SKM-1 treated with dmso at 0.1 percent for 144 hours (cell line): Measurements from ENCODE around the gene ZCCHC17.
"Not testable (repeated sequence)": the region's sequence is repeated elsewhere in the genome, so short reads cannot be mapped to it uniquely, and the experiment has no call there.

Experiments used
- DNase-seq: peaks from one replicate; lab custom pipeline; 2025; ENCODE audit not compliant: unreplicated experiment; lab: John Stamatoyannopoulos, UW

Gene ZCCHC17

DNA sequence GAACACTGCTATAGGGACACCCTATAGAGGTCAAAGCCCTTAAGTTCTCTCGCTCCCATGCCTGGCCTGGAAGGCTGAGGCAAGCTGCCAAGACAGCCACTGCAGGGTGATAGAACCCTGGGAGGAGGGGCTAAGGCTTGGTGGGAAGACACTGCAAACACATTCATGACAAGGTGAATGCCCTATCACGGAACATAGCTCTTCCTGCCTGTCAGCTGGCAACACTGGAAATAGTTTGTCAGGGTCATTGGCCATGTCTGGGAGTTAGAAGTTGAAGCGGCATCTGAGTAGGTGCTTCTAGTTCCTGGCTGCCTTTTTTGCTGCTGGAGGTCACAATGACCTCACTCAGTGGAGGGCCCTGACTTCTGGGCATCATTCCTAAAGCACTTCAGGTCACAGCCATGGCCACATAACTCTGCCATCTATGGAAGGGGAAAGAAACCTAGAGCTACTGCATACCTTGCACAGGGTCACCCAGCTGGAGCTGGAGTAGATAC lies 71.8 kb downstream of the ZCCHC17 start:
- DNase-seq, result no peak

DNA sequence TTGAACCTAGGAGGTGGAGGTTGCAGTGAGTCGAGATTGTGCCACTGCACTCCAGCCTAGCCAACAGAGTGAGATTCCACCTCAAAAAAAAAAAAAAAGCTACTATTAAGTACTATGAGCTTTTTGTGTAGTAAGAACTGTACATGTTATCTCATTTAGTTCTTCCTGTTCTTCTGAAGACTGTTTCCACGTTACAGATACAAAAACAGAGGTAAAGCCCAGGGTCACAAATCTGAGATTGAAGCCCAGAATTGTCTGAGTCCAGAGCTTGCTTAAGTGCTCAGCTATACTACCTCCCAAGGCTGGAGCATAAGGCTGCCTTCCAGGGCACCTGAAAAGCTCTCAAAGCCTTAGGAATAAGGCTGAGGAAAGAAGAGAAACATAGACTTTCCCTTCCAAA lies 73.2 kb downstream of the ZCCHC17 start:
- no peak for DNase-seq

DNA sequence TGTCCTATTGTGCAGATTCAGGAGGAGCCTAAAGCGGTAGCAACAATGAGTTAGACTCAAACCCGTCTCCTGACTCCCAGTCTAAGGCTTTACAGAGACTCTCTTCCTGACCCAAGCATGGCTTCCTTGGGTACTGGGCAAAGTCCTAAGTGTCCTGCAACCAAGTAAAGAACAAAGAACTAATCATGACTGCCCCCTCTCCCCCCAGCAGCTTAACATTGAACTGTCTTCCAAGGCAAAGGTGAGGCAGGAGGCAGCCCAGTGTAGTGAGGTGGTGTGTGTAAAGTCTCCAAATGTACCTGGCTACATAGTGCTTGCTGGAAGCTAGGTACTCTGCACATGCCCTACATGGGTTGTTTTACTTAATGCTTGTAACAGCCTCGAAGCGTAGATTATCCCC lies 73.7 kb downstream of the ZCCHC17 start:
- DNase-seq, result no peak

- peak; percentile 2 for DNase-seq
These were observed 74.5 kb downstream of the ZCCHC17 start for GRCh38 chr1:31371121-31371959.

- no peak for DNase-seq
These were observed 75.2 kb downstream of the ZCCHC17 start for GRCh38 chr1:31372051-31372450.

DNA sequence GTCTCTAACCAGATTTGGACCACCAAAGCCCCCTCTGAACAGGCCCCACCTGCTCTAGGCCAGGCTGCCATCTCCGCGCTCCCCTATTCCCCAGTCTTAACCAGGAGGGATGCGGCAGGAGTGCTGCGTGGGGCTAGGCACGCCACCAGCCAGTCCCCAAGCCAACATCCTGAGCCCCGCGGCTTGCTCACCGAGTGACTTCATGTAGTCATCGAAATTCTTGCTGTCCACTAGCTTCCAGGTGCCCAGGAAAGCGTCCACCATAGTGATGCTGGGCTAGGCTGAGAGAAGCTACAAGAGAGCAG lies 75.9 kb downstream of the ZCCHC17 start:
- no peak for DNase-seq

DNA sequence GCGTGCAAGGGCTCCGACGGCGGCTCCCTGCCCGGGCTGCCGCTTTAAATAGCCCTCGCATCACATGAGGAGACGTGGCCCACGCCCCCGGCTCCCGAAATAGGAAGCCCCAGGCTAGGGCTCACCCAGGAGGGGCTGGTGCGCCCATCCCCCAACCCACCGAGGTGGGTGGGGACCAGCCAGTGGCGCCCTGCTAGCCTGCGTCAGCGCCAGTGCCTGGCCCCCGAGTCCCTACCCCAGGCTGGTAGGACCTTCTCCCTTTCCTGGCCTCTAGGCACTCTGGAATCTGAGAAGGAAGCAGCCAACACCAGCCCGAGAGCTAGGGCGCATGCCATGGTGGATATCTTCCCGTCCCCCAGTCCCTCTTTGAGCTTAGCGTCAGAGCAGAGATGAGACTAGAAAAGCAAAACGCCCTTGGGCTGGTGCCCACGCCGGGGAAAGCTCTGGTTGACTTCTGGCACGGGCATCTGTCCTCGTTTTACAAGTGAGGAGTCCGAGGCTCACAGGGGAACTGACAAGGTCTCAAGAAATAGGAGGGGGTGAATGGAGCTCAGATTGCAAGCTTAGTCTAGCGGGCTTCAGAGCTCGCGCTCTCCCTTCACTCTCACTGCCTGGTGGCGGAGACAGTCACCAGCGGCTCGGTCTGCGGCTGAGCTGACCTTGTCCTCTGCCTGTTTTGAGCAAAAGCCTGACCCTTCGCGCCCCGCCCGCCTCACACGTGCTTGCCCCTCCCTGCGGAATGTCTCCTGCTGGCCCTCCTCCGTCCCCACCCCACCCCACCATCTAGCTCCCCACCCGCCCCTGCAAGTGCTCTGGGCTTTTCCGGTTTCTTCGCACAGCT lies 76.4 kb downstream of the ZCCHC17 start, which contains the start of gene FABP3:
TSS of gene FABP3 (minus strand) at position 21 of the 841 bp plus-strand sequence. CDS start 62 bp downstream, outside the sequence.
- DNase-seq, result no peak

DNA sequence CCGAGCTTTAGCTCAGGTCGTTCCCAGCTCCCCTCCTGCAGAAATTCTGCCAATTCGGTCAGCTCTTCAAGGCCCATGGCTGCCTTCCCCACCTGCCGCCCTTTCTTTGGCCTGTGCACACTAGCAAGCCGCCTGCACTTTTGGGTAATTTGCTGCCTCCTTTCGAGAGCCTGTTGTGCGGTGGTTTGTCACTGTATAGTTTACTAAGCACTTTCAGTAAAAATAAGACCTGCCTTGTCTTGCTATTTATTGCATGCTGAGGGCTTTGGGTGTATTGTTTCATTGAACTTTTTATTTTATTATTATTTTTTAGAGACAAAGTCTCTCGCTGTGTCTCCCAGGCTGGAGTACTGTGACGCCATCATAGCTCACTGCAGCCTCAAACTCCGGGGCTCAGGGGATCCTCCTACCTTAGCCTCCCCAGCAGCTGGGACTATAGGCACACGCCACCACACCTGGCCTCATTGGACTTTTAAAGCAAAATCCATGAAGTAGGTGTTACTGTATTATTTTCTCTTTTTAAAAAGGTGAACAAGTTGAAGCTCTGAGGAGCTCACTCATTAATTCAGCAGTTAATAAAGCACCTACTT lies 77.2 kb downstream of the ZCCHC17 start:
- no peak for DNase-seq

DNA sequence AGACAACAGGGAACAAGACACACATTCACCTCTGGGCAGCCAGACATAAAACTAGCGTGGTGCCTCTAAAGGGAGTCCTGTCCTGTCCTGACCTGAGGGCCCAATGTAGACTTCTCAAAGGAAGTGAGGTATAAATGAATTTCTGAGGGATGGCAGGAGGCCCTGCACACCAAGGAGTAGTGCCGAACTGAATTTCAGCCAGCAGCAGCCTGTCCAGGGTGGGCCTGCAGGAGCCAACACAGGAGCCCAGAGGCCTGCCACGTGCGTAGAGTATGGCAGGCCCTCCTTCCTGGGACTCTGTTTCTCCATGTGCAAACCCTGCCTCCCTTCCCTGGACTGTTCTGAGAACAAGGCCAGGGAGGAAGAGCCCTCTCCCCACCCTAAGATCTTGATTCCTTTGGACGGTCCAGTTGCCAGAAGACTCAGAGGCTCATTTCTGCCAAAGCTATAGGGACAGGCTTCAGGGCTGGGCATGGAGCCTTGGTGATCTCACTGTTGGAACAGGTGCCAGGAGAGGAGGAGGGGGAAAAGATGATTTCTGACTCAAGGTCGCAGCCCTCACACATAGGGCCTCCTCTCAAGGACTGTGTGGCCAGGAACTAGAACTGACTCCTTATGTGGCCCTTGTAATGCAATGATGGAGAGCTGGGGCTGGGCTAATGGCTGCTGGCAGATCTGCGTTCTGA lies 77.8 kb downstream of the ZCCHC17 start:
- DNase-seq, result no peak

DNA sequence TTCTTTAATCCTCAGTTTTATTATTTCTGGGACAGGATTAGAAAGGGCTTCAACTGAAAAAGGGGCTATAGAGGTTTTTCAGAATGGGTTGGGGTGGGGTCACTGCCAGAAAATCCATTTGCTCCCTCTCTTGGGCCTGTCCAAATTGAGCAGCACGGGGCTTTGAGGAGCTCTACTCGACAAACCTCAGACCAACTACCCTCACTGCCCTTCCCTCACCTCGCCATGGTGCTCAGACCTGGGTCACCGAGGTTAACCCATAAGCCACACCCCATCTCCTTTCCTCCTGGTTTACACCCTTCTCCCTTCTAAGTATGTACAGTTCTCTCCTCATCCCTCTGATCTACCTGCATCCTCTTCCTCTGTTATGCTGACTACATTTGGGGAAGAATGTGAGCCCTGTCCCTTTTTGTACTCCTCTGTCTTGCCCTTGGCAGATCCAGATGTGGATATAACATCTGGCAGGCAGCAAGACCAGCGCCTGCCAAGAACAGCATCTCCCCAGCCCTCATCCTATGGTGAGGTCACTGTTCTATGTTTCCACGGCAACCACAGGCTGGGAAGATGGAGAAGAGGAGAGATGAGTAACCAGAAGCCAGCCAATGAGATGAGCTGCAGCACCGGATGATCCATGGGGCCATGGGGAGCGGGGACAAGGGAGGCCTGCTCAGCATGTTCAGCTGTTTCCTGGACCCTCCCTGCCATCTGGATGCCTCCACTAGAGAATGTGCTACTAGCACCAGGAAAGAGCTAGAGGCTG lies 79.7 kb downstream of the ZCCHC17 start:
- DNase-seq, result no peak

GRCh38 chr1:31377364-31377863 lies 80.6 kb downstream of the ZCCHC17 start:
- DNase-seq, result no peak

DNA sequence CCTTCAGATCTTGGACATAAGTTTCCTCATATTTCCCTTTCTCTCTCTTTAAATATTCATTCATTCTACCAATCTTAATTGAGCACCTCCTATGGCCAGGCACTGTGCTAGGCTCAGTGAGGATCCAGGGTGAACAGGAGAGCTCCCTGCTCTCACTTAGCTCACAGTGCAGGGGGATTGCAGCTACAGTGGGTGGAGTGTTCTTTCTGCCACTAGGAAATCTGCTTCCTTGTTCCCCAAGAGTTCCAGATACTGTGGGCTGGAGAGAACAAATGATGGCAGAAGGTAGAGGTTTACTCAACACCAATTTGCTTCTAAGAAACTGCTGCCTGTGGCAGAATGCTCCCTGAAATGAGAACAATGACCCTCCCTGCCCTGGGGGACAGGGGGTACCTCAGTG lies 81.2 kb downstream of the ZCCHC17 start:
- DNase-seq, result no peak

DNA sequence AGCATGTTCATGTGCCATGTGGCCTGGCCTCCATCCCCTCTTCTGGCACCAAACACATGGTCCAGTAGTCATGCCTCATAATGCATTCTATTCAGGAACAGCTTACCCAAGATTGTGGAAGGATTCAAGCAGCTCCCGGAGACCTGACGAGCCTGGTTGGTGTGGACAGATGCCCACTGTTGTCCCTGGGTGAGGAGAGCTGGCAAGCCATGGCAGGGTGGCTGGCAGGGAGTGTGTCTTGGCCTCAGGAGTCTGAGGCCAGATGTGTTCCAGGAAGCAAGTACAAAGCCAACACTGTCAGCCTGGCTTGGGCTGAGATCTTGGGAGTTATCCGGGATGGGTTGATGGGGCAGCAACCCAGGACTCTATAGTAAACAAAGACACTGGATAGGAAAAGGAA lies 83.3 kb downstream of the ZCCHC17 start:
- no peak for DNase-seq

- no peak for DNase-seq
These were observed 84.8 kb downstream of the ZCCHC17 start for GRCh38 chr1:31381394-31382294.

- DNase-seq, result no peak
These were observed 85.7 kb downstream of the ZCCHC17 start for GRCh38 chr1:31382379-31382989.

- peak; percentile 5 for DNase-seq
These were observed 87.1 kb downstream of the ZCCHC17 start for GRCh38 chr1:31383967-31384366.

- DNase-seq, result not testable (repeated sequence)
These were observed 89.9 kb downstream of the ZCCHC17 start for GRCh38 chr1:31386576-31387243.

DNA sequence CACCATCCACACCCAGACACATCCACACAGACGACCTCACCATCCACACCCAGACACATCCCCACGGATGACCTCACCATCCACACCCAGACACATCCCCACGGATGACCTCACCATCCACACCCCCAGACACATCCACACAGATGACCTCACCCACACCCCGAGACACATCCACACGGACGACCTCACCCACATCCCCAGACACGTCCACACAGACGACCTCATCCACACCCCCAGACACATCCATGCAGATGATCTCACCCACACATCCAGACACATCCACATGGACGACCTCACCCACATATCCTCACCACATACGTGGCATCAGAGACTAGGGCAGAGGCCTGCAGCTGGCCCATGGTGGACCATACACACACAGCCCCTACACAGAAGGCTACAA lies 90.8 kb downstream of the ZCCHC17 start:
- DNase-seq, result no peak
